Upper lobe of left lung (tissue), 6 donors: Measurements from ENCODE around the gene GPR146. TPM values are rescaled to one million over a fixed set of nuclear protein-coding genes. Genes with fewer than 3 reads are reported as not detected.

Source experiments
- ATAC-seq, 2 donors: fragments of 200-7000 bp; cut with Tn5 transposase; one replicate each; pipeline ENCODE4 v1.9.1; 2022; ENCODE audit warnings: mild to moderate bottlenecking in 2 of 2, moderate library complexity in 2 of 2; ENCODE audit not compliant: low FRiP score in 2 of 2
- DNase-seq, 2 donors: peaks; one replicate each; pipeline ENCODE4 v3.0.0-alpha.2; 2019 to 2020
- H3K27ac ChIP-seq, 4 donors: fragments of 200-600 bp; sonication (generic); one replicate each; pipeline ENCODE4 v1.5.1; 2016 to 2019
- H3K27me3 ChIP-seq, 4 donors: fragments of 200-600 bp; sonication (generic); one replicate each; pipeline ENCODE4 v1.5.1; 2017 to 2019
- H3K36me3 ChIP-seq, 4 donors: fragments of 200-600 bp; sonication (generic); one replicate each; pipeline ENCODE4 v1.5.1; 2016 to 2019
- H3K4me1 ChIP-seq, 4 donors: fragments of 200-600 bp; sonication (generic); one replicate each; pipeline ENCODE4 v1.5.1; 2018 to 2019
- H3K4me3 ChIP-seq, 4 donors: fragments of 200-600 bp; sonication (generic); one replicate each; pipeline ENCODE4 v1.5.1; 2017 to 2019; ENCODE audit warnings: mild to moderate bottlenecking in 2 of 4, moderate library complexity in 1 of 4
- H3K9me3 ChIP-seq, 4 donors: fragments of 200-600 bp; sonication (generic); one replicate each; pipeline ENCODE4 v1.5.1; 2018 to 2019
- EP300 ChIP-seq, 4 donors: sonication (generic); formaldehyde crosslinking; IDR thresholded peaks; one replicate each; pipeline ENCODE4 v1.5.1; 2017; ENCODE audit warnings: antibody characterized with exemption in 4 of 4, control low read depth in 2 of 4
- POLR2A ChIP-seq, 4 donors: fragments of 450-650 bp; IDR thresholded peaks; one replicate each; pipeline ENCODE4 v1.5.1; 2016 to 2017; ENCODE audit warnings: antibody characterized with exemption in 4 of 4, mild to moderate bottlenecking in 2 of 4
- POLR2AphosphoS5 ChIP-seq, 2 donors: sonication (generic); formaldehyde crosslinking; IDR thresholded peaks; one replicate each; pipeline ENCODE4 v1.5.1; 2017; ENCODE audit warnings: antibody characterized with exemption in 2 of 2
- WGBS, 2 donors: methylation state at CpG; one replicate each; pipeline ENCODE4 v1.1.5; 2017 to 2018; 5-methylcytosine and 5-hydroxymethylcytosine counted together
- total RNA-seq, 6 donors: library from RNA; depleted of rRNA in 4 of 6; stranded (reverse); fragments of >200 nt in 4 of 6; gene quantifications; one replicate each; pipeline versions ENCODE4 v1.1.0 to v1.2.1, GENCODE V29; 2016 to 2021
- TF ChIP-seq, protein P1 (sequence below), 6 experiments: fragments of 450-650 bp in 4 of 6; fragments of 200-600 bp in 2 of 6; sonication (generic) in 2 of 6; IDR thresholded peaks; one replicate each; pipeline ENCODE4 v1.5.1; 2016 to 2019; ENCODE audit warnings: antibody characterized with exemption in 6 of 6
- donor health status: DM: no; HTN: no; CAD: no; lungs with moderate emphysema.
- donor health status: DM: no; HTN: yes; CAD: no; lungs with severe emphysema.

The GPR146 gene
- total RNA-seq, 6 donors from 2014 or later: 11.2 to 32.8 (median 28.9) TPM

DNA sequence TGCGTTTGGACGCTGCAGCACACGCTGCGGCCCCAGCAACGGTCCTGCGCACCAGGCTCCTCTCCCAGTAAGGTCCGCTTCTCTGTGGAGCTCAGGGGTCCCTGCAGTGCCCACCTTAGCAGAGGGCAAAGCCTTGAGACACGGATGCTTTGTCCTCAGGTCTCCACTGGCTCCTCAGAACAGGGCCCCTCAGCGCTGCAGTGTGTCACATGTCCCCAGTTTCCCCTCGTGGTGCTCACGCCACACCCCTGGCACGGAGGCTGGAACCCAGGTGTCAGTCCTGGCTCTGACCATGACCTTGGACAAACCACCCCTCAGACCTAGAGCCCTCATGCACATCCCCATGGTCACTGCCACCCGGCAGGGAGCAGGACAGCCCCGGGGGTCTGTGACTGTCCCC is 23.7 kb downstream of the GPR146 start:
- DNase-seq (peak in 1 of 2 donors; percentile 60), ATAC-seq (no peak)
- H3K9me3 ChIP-seq: no peaks in the 10 kb centered on the region
- no peak for TF ChIP-seq POLR2A (IDR thresholded peaks at IDR 0.05)
- no peak for TF ChIP-seq POLR2AphosphoS5 (IDR thresholded peaks at IDR 0.05)
- TF ChIP-seq, protein P1, sequence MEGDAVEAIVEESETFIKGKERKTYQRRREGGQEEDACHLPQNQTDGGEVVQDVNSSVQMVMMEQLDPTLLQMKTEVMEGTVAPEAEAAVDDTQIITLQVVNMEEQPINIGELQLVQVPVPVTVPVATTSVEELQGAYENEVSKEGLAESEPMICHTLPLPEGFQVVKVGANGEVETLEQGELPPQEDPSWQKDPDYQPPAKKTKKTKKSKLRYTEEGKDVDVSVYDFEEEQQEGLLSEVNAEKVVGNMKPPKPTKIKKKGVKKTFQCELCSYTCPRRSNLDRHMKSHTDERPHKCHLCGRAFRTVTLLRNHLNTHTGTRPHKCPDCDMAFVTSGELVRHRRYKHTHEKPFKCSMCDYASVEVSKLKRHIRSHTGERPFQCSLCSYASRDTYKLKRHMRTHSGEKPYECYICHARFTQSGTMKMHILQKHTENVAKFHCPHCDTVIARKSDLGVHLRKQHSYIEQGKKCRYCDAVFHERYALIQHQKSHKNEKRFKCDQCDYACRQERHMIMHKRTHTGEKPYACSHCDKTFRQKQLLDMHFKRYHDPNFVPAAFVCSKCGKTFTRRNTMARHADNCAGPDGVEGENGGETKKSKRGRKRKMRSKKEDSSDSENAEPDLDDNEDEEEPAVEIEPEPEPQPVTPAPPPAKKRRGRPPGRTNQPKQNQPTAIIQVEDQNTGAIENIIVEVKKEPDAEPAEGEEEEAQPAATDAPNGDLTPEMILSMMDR (IDR thresholded peaks at IDR 0.05): no peak
- no peak for TF ChIP-seq EP300 (IDR thresholded peaks at IDR 0.05)
- 92 to 94% methylated on average over 6 to 12 of the region's 14 CpGs for WGBS, 2 donors
- H3K4me1 ChIP-seq: peaks cover 14 to 17% (median 16%) of the 10 kb centered on the region in 4 donors
- no peak overlapping the region for H3K4me3 ChIP-seq
- no peaks in the 10 kb centered on the region for H3K36me3 ChIP-seq
- no peaks in the 10 kb centered on the region for H3K27me3 ChIP-seq
- H3K27ac ChIP-seq: no peak overlapping the region

DNA sequence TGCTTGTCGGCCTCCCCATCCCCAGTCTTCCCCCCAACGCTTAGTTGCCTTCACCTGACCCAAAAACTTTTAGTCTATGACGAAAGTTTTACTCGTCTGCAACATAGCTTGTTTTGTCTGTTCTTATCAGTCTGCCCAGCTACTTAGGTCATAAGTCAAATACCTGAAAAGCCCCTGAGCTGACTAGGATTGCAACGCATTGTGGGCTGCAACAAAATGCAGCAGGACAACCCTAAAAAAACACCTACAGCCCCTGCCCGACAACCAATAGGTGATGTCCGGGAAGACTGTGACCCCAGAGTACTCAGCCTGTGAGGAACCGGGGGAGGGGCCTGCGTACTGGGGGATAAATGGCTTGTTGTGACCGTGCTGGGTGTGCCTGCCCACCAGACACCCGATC is 24.3 kb downstream of the GPR146 start:
- WGBS, 2 donors: 77 to 86% methylated on average over 8 to 11 of the region's 11 CpGs

DNA sequence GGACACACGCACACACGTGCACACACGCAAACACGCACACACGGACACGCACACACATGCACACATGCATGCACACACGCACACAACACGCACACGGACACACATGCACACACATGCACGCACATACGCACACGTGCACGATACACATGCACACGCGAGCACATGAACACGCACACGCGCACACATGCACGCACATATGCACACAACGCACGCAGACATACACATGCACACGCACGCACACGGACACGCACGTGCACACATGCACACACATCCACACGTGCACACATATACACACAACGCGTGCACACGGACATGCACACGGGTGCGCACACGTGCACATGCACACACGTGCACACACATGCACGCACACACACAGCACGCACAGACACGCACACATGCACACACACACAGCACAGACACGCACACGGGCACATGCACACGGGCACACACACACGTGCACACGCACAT is 26.2 kb downstream of the GPR146 start:
- no peak for ATAC-seq
- Histone ChIP-seq H3K9me3 (no peaks in the 10 kb centered on the region), H3K27me3 (no peaks in the 10 kb centered on the region), H3K27ac (no peak overlapping the region), H3K36me3 (no peaks in the 10 kb centered on the region), H3K4me3 (no peak overlapping the region), H3K4me1 (peaks cover 7 to 9% (median 7%) of the 10 kb centered on the region in 4 donors)
- peak in 1 of 2 donors; percentile 56 for DNase-seq
- WGBS, 2 donors: 92 to 97% methylated on average over 38 to 42 of the region's 42 CpGs
- TF ChIP-seq POLR2AphosphoS5 (IDR thresholded peaks at IDR 0.05) (no peak), POLR2A (IDR thresholded peaks at IDR 0.05) (no peak), EP300 (IDR thresholded peaks at IDR 0.05) (no peak)
- TF ChIP-seq, protein P1 (IDR thresholded peaks at IDR 0.05): no peak

More for the DNA sequence above, 24.3 kb downstream of the GPR146 start:
- Histone ChIP-seq H3K4me1 (peaks cover 14 to 17% (median 16%) of the 10 kb centered on the region in 4 donors), H3K4me3 (no peak overlapping the region), H3K36me3 (no peaks in the 10 kb centered on the region), H3K27ac (no peak overlapping the region), H3K27me3 (no peaks in the 10 kb centered on the region), H3K9me3 (no peaks in the 10 kb centered on the region)
- ATAC-seq: no peak
- TF ChIP-seq POLR2AphosphoS5 (IDR thresholded peaks at IDR 0.05) (no peak), POLR2A (IDR thresholded peaks at IDR 0.05) (no peak), EP300 (IDR thresholded peaks at IDR 0.05) (no peak)
- TF ChIP-seq, protein P1 (IDR thresholded peaks at IDR 0.05): no peak
- DNase-seq: no peak

DNA sequence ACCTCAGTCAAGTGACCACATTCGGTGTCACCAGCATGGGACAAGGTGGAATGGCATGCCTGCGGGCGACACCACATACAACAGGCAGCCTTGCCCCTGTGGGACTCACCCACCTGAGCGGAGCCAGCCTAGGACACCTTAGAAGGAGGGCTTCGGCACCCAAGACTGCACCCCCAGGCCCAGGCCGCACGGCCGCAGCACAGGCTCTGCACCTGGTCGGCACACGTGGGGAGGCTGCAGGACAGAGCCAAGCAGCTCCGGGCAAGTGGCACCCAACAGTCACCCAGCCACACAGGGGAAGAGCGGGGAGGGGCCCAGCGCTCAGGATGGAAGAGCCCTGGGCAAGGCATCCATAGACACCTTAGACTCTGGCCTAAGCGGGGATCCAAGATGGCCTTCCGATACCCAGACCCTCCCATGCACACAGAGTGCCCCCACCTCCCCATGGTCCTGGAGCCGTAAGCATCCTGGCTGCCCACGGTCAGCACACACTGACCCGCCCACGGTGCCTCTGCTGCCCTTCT is 27.4 kb downstream of the GPR146 start:
- Histone ChIP-seq H3K4me3 (no peak overlapping the region), H3K27ac (no peak overlapping the region), H3K9me3 (no peaks in the 10 kb centered on the region), H3K4me1 (peaks cover 5 to 11% (median 6%) of the 10 kb centered on the region in 4 donors), H3K27me3 (no peaks in the 10 kb centered on the region), H3K36me3 (no peaks in the 10 kb centered on the region)
- TF ChIP-seq EP300 (IDR thresholded peaks at IDR 0.05): no peak
- TF ChIP-seq POLR2AphosphoS5 (IDR thresholded peaks at IDR 0.05): no peak
- no peak for TF ChIP-seq POLR2A (IDR thresholded peaks at IDR 0.05)
- TF ChIP-seq, protein P1 (IDR thresholded peaks at IDR 0.05): no peak
- ATAC-seq: no peak
- WGBS, 2 donors: 94 to 96% methylated on average over 6 to 19 of the region's 19 CpGs
- DNase-seq: peak in 1 of 2 donors; percentile 74
